GM12865 (cell line): ENCODE results near the gene HNRNPA2B1.

Experiments
- DNase-seq: peaks from one replicate; pipeline ENCODE4 v3.0.0; 2010; ENCODE audit warnings: low read depth
- H3K4me3 ChIP-seq: 2 replicates; pipeline ENCODE4 v1.5.1; 2011; ENCODE audit warnings: mild to moderate bottlenecking, low read depth, low read length, control low read depth
- TF ChIP-seq, protein P1 (sequence below): IDR thresholded peaks from 2 replicates; pipeline ENCODE4 v1.5.1; 2011; ENCODE audit warnings: low read length, control low read depth, low read depth, inconsistent platforms; ENCODE audit not compliant: insufficient read depth; ENCODE audit errors: missing control alignments

Gene HNRNPA2B1

DNA sequence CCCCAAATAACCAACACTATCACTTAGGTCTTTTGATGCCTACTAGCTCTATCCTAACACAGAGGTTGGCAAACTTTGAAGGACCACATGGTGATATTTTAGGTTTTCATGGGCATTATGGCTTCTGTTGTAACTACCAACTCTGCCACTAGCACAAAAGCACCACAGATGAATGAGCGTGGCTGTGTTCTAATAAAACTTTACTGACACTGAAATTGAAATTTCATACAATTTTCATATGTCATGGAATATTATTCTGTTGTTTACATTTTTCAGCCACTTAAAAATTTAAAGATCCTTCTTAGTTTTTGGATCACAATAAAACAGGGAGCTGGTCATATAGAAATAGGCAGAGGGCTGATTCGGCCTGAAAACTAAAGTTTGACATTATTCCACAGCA lies 27.4 kb upstream of the HNRNPA2B1 start:
- TF ChIP-seq, protein P1, sequence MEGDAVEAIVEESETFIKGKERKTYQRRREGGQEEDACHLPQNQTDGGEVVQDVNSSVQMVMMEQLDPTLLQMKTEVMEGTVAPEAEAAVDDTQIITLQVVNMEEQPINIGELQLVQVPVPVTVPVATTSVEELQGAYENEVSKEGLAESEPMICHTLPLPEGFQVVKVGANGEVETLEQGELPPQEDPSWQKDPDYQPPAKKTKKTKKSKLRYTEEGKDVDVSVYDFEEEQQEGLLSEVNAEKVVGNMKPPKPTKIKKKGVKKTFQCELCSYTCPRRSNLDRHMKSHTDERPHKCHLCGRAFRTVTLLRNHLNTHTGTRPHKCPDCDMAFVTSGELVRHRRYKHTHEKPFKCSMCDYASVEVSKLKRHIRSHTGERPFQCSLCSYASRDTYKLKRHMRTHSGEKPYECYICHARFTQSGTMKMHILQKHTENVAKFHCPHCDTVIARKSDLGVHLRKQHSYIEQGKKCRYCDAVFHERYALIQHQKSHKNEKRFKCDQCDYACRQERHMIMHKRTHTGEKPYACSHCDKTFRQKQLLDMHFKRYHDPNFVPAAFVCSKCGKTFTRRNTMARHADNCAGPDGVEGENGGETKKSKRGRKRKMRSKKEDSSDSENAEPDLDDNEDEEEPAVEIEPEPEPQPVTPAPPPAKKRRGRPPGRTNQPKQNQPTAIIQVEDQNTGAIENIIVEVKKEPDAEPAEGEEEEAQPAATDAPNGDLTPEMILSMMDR, result no peak
- H3K4me3 ChIP-seq, result no peak overlapping the region
- no peak for DNase-seq

DNA sequence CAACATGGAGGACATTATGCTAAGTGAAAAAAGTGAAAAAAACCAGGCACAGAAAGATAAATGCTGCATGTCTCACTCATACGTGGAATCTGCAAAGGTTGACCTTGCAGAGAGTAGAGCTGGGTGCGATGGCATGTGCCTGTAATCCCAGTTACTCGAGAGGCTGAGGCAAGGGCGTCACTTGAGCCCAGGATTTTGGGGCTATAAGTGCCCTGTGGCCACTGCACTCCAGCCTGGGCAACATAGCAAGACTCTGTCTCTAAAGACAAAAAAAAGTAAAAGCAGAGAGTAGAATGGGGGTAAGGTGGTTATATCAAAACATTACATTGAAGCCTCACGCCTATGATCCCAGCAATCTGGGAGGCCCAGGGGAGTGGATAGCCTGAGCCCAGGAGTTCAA lies 23.8 kb upstream of the HNRNPA2B1 start:
- H3K4me3 ChIP-seq, result no peak overlapping the region
- no peak for DNase-seq
- TF ChIP-seq, protein P1, result no peak

DNA sequence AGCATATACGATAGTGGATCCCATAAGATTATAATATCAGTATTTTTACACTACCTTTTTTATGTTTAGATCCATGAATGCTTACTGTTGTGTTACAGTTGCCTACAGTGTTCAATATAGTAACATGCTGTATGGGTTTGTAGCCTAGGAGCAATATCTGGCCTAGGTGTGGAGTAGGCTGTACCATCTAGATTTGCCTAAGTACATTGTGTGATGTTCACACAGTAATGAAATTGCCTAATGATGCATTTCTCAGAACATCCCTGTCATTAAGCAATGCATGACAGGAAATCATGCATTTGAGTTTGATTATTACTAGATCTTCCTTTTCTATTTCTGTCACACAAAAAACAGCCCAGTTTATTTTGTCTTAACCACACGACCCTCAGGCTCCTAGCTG lies 15.5 kb upstream of the HNRNPA2B1 start:
- no peak for DNase-seq
- H3K4me3 ChIP-seq, result no peak overlapping the region
- TF ChIP-seq, protein P1, result no peak

GRCh38 chr7:26213807-26214515 lies 13.4 kb upstream of the HNRNPA2B1 start:
- TF ChIP-seq, protein P1, result no peak
- DNase-seq, result no peak
- H3K4me3 ChIP-seq, result no peak overlapping the region

GRCh38 chr7:26212921-26213718 lies 12.6 kb upstream of the HNRNPA2B1 start:
- TF ChIP-seq, protein P1, result no peak
- DNase-seq, result no peak
- H3K4me3 ChIP-seq, result no peak overlapping the region

- H3K4me3 ChIP-seq, result no peak overlapping the region
- DNase-seq, result no peak
- TF ChIP-seq, protein P1, result no peak
These were observed 7.5 kb upstream of the HNRNPA2B1 start for GRCh38 chr7:26208040-26208439.
